WI38 (cell line): ENCODE results near the gene ZFHX3.
A peak's percentile ranks its signal among the peaks of the same experiment; 100 is the strongest.

Experiments
- H3K4me3 ChIP-seq: 2 replicates; pipeline ENCODE4 v1.5.1; 2011; ENCODE audit warnings: low read depth, mild to moderate bottlenecking, control low read depth, low read length
- TF ChIP-seq, protein P1 (sequence below): IDR thresholded peaks from 2 replicates; pipeline ENCODE4 v1.5.1; 2012; ENCODE audit warnings: low read depth, mild to moderate bottlenecking, control low read depth, low read length

Gene ZFHX3

DNA sequence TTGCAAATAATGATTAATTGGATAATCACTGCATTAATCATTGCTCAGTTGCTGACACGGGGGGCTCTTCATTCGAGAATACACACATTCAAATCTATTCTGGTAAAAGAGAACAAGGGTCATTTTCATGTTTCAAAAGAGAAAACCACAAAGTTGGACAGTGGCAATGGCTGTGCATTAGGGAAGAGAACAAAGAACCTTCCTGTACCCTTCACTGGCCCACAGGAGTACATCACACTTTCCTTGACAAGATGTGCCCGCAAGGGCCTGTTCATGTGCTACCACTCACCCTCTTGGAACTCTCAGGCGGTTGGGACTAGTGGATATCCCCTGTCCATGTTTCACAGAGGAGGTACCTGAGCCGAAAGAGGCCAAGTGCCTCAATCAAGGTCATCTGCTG lies 223.2 kb downstream of the ZFHX3 start:
- no peak overlapping the region for H3K4me3 ChIP-seq
- TF ChIP-seq, protein P1, sequence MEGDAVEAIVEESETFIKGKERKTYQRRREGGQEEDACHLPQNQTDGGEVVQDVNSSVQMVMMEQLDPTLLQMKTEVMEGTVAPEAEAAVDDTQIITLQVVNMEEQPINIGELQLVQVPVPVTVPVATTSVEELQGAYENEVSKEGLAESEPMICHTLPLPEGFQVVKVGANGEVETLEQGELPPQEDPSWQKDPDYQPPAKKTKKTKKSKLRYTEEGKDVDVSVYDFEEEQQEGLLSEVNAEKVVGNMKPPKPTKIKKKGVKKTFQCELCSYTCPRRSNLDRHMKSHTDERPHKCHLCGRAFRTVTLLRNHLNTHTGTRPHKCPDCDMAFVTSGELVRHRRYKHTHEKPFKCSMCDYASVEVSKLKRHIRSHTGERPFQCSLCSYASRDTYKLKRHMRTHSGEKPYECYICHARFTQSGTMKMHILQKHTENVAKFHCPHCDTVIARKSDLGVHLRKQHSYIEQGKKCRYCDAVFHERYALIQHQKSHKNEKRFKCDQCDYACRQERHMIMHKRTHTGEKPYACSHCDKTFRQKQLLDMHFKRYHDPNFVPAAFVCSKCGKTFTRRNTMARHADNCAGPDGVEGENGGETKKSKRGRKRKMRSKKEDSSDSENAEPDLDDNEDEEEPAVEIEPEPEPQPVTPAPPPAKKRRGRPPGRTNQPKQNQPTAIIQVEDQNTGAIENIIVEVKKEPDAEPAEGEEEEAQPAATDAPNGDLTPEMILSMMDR: no peak

DNA sequence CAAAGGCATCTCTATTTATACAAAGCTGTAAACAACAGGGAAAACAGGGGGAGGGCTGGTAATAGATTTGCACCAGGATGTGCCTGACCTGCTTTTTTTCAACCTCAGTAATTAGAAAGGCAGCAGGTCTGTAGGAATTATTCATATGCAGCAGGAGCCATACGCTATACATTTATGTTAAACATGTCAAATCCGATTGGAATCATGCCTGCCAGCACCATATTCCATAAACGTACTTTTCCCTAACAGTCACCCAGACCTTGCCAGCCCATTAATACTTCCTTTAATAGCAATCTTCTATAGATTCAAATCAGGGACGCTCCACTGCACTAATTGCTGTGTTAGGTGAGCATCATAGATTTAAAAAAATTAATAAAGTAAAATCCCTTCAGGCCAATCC lies 223.9 kb downstream of the ZFHX3 start:
- no peak overlapping the region for H3K4me3 ChIP-seq
- TF ChIP-seq, protein P1: no peak

- TF ChIP-seq, protein P1: no peak
- H3K4me3 ChIP-seq: no peak overlapping the region
Observed at GRCh38 chr16:72821185-72821950, 226.6 kb downstream of the ZFHX3 start.

DNA sequence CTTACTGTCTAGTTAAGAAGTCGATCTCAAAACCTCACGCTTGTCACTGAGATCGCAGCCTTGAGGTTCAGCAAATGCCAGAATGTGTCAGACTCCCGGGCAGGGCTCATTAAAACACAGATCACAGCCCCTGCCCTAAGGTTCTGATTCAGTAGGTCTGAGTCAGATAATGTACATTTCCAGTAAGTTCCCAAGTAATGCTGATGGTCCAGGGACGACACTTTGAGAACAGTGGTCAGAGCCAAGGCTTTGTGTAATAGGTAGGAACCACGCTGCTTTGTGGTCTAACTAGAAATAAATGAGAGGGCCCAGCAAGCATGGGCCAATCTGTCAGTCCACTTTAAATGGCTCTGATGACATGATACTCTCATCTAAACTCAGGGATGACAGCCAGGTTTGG lies 228.6 kb downstream of the ZFHX3 start:
- TF ChIP-seq, protein P1: no peak
- no peak overlapping the region for H3K4me3 ChIP-seq

DNA sequence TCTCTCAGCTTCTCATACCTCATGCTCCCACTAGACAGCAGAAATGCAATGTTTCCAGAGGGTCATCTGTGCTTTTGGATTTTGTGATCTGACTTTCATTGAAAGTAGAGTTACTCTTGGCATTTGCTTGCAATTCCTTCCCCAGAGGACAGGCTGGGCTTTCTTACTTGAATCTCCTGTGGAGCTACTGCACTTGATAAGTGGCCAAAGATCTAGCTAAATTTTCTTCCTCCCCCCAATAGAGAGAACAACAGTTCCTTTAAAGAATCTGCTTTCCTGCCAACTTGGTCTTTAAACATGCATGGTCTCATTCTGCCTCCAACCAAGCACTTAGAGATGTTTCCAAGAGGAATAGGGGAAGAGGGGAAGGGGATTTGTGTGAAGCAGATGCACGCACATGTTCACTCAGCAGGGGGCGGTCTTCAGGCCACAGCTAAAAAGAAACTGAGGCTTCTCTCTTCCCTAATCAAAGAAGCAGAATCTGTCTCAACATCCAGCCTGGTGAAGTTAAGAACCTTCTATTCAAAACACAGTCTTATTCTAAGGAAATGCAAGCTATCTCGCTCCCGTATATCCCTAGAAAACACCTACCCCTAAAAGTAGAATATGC lies 229.6 kb downstream of the ZFHX3 start:
- no peak overlapping the region for H3K4me3 ChIP-seq
- TF ChIP-seq, protein P1: peak; percentile 17; the same call in 1 of the 2 replicates

GRCh38 chr16:72815348-72816318 lies 232.3 kb downstream of the ZFHX3 start:
- H3K4me3 ChIP-seq: no peak overlapping the region
- TF ChIP-seq, protein P1: no peak

DNA sequence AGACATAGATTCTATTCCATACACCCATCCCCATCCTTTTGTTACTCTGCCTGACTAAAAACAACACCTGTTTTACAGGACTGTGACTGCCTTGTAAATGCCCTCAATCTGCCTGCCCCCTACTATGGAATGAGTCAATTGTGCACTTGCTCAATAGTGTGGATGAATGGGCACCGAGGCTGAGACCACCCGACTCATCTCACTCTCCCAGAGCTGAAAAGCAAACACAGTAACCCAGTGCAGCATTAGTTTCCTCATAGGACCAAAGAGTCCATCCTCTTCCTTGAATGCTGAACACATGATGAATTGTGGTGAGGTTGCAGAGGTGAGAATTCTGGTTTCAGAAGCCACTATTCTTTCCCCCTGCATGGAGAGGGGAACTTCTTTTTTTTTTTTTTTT lies 233.7 kb downstream of the ZFHX3 start:
- no peak overlapping the region for H3K4me3 ChIP-seq
- TF ChIP-seq, protein P1: no peak
